GM18499 (cell line): ENCODE data around the gene THBD.
"Not testable (repeated sequence)": the region's sequence is repeated elsewhere in the genome, so short reads cannot be mapped to it uniquely, and the experiment has no call there.

Source experiments
- ATAC-seq: cut with Tn5 transposase; IDR thresholded peaks from one replicate; pipeline ENCODE4 v1.9.1; 2021; ENCODE audit warnings: moderate number of reproducible peaks; ENCODE audit not compliant: insufficient read depth, unreplicated experiment

Gene THBD

DNA sequence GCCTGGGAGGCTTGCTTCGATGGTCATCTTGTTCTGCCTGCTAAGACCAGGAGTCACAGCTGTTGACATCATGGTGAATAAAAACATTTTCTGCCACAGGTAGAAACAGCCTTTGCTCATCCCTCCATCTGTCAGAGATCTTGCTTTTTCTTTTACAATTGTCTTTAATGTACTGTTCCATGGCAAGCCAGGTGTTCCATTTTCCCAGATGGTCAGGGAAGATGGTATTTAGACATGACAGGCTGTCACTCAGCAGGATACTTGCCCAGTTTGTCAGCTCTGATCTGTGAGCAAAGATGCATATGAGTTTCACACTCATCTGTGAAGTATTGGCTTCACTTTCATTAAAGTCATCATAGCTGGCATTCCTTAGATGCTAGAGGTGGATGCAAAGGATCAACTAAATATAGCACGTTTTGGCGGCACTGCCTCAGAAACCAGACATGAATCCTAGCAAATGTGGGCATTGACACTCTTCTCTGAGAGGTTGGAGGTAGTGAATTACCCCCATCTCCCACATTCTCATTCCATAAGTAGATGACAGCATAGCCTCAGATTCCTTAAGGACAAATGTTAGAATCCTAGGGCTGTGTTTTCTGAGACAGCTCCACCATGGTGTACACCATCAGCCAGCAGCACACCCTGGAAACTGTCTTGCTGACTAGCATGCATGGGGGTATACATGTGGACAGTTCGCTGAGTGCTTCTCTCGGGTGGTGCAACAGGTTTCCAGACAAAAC, 10.2 kb downstream of the THBD start:
- no peak for ATAC-seq

DNA sequence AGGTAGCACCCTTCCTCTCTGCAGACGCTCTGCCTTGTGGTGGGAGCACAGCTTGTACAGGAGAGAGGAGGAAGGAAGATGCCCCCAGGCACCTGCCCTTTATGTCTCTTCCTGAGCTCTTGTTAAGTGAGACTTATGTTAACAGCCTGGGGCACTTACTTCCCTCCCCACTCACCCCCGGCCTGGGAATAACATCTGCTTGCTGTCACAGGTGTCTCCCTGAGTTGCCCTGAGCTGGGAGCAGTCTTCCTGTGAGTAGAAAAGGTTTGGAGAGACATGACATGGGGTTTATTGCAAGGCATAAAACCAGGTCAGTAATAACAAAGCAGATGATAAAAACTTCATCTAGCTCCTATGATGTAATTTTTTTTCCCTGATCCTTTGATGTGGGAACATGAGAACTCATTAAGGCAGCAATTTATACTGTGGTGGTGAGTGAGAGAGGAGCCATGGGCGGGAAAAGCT, 12.4 kb downstream of the THBD start:
- ATAC-seq = no peak

DNA sequence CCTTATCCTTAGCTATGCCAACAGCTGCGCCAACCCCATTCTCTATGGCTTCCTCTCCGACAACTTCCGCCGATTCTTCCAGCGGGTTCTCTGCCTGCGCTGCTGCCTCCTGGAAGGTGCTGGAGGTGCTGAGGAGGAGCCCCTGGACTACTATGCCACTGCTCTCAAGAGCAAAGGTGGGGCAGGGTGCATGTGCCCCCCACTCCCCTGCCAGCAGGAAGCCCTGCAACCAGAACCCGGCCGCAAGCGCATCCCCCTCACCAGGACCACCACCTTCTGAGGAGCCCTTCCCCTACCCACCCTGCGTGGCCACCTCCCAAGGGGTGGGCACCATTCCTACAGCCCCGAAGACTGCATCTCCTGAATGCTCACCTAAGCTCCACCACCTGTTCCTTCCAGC, 13.1 kb downstream of the THBD start:
- no peak for ATAC-seq

DNA sequence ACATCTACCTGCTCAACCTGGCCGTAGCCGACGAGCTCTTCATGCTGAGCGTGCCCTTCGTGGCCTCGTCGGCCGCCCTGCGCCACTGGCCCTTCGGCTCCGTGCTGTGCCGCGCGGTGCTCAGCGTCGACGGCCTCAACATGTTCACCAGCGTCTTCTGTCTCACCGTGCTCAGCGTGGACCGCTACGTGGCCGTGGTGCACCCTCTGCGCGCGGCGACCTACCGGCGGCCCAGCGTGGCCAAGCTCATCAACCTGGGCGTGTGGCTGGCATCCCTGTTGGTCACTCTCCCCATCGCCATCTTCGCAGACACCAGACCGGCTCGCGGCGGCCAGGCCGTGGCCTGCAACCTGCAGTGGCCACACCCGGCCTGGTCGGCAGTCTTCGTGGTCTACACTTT, 13.7 kb downstream of the THBD start:
- ATAC-seq = no peak

DNA sequence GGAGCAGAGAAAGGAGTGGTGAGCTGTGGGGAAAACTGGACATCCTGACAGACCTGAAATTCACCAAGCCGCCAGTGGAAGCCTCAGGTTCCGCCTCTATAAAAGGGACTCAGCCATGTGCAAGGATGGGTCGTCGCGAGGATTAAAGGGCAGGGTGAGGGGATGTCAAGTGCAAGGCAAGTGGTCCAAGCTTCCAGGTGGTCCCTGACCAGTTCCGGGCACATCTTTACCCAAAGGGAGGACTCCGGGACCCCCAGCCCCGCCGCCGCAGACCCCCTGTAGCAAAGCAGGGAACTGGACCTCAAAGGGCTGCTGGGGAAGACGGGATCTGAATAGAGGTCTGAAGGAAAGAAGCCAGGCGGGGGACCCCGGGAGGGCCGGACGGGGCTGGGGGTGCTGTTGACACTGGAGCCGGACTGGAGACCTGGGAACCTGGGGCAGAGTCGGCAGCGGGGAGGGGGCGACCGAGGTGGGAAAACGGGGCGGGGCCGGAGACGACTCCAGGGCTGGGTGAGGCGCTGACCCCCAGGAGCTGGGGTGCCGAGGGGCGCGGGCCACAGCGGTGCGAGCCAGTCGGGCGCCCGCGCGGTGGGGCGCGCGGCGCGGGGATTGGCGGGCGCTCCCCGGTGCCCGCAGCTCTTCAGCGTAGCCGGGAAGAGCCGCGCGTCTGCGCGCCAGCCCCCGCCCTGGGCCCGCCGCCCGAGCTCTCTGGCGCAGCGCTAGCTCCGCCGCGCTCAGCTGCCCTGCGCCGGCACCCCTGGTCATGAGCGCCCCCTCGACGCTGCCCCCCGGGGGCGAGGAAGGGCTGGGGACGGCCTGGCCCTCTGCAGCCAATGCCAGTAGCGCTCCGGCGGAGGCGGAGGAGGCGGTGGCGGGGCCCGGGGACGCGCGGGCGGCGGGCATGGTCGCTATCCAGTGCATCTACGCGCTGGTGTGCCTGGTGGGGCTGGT, 14.5 kb downstream of the THBD start, which contains the start of gene SSTR4:
Gene SSTR4, plus strand, starts transcription at position 592 of the 951 bp plus-strand sequence. Its CDS starts 172 bp downstream, at position 764.
- no peak for ATAC-seq

DNA sequence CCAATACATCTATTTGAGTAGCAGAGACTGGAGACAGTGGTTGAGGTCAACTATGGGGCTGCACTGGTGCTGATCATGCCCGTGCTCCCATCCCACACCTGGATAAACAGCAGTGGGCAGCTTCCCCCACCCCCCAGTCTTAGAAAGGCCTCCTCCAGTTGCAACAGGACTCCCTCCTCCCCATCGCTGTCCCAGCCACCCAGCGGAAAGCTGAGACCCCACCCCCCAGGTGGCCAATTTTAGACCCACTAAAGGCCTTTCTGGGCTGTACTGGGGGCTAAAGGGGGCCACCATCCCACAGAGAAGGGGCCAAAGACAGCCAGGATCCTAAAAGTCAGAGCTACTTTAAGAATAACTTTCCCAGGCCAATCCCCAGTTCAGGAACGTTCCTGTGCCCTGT, 15.6 kb downstream of the THBD start:
- no peak for ATAC-seq

DNA sequence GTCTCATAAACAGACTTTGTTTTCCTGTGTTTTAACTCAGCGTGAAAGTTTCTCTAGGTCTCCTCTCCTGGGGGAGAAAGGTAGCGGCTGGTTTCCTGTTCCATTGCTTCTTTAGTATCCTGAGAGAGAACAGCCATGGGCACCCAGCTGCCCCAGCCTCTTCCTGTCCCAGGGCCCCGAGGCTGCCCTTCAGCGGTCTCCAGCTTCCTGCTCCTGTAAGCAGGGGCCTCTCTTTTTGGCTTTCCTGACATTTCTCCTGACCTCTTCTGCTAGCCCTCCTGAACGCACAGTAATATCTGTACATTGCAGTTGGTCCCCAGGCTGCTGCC, 16.8 kb downstream of the THBD start:
- no peak for ATAC-seq

DNA sequence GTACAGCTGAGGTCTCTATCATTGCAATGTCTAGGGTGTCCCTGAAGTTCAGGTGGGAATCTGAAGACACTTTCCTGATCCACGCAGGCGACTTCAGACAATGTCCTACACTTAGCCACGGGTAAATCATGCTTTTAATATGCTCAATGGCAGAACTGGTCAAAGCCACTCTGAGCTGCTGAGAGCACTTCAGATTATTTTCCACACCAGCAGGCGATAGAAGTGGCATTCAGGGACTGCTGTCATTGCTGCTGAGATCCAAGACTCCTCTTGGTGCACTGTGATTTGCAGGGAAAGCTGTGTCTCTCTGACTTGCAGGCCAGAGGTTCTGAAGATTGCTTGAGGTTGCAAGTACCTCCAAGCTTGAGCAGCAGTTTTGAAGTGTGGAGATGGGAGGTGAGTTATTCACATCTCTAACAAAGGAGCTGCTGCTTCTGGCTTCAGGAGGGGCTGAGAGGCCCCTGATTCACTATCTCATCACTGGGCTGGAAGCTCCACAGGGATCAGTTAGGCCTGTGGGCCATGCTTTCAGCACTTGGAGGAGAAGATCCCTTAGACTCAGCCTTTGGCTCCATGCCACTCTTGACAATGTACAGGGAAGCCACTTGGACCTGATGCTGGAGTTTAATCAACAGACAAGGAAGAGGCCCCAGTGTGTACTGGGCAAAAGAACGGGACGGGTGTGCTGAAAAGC, 17.3 kb downstream of the THBD start:
- ATAC-seq = no peak

DNA sequence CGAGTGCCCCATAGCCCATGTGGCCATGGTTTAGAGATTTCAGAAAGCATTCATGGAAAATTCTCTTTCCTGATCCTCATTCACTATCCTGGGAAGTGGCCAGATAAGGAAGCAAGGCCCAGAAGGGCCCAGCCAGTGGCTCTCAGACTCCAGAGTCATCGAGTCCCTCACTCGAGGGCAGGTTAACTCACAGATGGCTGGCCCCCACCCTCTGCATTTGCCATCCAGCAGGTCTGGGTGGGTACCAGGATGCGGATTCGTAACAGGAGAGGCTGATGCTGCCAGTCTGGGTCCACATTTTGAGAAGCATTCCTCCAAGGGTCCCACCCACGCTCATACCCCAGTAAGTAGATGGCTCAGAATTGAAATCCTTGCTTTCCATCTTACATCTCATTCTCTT, 18.1 kb downstream of the THBD start:
- no peak for ATAC-seq

DNA sequence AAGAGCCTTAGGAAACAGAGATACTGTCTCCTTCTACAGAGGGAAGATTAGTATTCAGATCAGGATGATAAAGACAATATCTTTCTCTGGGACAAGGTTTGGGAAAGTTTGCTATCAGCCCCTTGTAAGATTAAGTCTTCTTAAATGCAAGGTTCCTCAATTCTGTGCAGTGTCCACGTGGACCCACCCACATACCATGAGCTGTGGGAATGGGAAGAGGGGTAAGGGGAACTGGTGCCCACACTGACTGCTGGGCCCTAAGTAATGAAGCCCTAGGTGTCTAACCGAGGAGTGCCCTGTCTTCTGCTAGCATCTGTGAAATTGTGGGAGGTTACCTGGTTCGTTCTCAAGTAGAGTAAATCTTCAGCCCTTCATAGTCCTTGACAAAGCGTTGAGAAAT, 20.1 kb downstream of the THBD start:
- no peak for ATAC-seq

DNA sequence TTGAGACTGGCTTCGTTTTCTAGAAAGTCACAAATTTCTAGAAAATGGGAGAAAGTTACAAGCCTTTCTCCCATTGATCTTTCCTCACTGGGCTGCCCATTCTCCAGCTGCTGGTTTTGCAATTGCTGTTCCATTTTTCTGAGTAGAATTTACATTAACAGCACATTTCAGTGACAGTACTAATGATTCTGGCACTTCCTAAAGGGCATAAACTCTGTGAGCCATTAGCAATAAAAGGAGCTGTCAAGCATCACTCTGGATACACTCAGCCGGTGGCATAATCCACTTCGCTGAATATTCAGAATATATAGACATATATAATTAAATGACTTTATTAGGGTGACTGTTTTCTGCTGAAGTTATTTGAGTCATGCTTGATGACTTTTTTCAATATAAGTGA, 21.1 kb downstream of the THBD start:
- ATAC-seq = no peak

DNA sequence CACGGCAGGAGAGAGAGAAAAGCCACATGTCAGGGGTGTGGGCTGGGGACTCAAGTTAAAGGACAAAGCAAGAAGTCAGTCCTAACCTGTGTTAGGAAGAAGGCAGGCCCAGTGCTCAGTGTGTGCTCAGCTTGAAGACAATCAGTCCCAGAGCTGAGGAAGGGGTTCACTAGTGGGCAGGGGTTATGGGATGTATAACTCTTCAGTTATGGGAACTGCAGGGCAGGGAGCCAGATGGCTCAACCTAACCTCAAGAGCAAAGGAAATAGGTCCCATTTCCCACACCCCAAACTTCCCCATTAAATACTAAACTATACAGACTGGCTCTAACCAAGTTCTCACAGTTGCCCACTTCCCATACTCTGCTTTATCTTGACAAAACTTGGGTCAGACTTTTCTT, 21.8 kb downstream of the THBD start:
- ATAC-seq = no peak

DNA sequence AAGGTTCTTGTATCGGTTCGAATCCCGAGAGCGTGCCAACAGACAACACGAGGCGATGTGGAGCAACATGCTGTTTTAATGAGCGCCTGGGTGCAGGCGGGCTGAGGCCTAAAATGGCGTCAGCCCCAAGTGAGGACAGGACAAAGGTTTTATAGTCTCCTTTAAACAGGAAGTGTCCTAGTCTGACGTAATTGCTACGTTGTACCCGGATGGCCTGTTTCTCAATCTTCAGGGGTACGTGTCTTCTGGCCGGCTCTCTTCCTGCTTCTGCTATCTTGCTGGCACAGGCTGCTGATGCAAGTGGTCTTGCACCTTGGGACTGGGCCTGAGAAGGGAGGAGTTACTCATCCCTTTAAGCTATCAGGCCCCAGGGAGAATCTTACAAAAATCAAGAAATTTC, 24.0 kb downstream of the THBD start:
- ATAC-seq = not testable (repeated sequence)

DNA sequence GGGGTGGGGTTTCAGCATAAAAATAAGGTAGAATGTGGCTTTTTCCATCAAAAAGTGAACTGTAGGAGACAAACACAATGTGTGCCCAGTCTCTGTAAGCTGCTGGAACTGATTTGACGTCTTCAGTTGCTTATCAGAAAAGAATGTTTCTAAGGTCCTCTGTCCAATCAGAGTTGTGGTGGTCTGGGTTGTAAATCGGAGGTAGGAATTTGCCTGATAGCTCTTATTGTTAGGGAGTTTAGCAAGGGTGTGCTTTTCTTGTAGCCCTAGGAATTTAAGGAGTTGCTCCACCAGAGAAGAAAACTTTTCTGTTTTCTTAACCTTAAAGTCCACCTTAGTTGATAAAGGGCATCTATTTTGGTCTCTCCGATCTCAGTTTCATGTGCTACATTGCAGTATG, 24.8 kb downstream of the THBD start:
- ATAC-seq = no peak

DNA sequence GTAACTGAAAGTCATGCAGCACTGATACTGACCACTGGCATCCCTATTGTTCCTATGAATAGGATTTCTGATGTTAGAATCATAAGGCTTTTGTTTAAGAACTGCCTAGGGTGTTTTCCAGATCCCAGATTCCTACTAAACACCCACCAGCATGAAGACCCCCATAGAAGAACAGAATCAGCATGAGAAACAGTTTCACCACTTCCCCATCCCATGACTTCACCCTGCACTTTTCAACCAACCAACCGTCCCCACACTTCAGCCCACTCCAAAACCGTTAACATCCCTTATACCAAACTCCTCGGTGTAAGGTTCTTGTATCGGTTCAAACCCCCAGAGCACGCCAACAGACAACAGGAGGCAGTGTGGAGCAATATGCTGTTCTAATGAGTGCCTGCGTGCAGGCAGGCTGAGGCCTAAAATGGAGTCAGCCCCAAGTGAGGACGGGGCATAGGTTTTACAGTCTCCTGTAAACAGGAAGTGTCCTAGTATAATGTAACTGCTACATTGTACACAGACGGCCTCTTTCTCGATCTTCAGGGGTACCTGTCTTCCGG, 25.8 kb downstream of the THBD start:
- no peak for ATAC-seq

DNA sequence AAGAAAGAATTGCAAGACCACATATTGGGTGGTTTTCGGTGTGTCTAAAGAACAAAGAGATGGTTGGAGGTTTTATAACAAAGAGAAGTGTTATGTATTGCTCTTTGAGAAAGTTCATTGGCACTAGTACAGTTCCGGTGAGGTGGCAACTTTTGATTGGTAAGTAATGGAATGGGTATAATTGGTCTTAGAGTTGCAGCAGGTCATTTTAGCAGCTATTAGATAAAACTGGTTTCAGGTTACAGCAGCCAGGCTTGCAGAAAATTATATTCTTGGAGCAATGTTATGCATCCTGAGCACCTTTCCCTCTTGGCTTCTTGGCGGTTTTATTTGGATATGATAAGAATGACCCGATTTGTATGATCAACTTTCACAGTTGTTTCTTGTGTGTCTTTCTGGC, 26.6 kb downstream of the THBD start:
- ATAC-seq = no peak

DNA sequence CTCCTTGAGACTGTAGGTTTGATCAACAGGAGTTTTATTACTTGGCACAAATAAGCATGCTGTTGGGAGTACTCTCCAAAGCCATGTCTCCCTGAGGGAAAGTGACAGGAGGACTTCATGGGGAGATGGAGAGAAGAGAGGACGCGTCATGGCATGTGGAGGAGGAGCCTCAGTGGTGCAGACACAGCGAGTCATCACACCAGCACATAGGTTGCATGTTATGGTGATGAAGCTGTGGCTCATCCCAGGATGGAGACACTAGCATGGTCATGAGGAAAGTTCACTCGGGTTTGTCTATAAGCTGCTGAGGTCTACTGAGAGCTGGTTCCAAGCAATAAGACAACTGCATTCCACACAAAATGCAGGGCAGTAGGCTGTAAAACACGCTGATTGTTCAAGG, 27.5 kb downstream of the THBD start:
- ATAC-seq = no peak

DNA sequence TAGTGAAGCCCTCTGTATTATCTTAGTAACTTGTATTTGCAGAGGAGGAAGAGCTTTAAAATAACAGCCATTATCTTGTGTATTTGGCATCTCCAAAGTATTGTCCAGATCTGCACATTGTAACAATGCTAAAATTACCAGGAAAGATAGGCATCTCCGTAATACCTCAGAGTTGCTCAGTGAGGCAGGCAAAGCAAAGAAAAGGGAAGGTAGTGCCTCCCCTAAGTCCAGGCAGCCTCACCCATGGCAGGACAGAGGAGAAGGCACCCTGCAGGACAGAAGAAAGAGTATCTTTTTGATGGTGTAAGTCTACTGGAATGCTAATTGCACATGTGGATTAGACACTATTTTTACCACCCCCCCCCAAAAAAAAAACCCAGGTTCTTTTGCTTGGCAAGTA, 27.9 kb downstream of the THBD start:
- ATAC-seq = no peak

DNA sequence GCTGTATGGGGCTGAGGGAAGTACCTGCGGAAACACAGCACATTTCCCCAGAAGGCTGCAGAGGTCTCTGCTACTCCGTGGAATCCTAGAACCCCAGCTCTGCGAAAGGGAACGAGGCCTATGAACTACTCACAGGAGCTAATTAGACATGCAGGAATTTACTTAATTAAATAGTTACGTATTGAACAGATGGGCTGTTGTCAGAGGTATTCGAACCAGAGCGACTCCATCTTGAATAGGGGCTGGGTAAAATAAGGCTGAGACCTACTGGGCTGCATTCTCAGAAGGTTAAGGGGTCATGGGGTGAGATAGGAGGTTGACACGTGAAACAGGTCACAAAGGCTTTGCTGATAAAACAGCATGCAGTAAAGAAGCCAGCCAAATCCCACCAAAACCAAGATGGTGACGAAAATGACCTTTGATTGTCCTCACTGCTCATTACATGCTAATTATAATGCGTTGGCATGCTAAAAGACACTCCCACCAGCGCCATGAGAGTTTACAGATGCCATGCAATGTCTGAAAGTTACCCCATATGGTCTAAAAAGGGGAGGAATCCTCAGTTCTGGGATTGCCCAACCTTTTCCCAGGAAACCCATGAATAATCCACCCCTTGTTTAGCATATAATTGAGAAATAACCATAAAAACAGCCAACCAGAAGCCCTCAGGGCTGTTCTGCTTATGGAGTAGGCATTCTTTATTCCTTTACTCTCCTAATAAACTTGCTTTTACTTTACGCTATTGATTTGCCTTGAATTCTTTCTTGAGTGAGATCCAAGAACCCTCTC, 29.0 kb downstream of the THBD start:
- no peak for ATAC-seq

DNA sequence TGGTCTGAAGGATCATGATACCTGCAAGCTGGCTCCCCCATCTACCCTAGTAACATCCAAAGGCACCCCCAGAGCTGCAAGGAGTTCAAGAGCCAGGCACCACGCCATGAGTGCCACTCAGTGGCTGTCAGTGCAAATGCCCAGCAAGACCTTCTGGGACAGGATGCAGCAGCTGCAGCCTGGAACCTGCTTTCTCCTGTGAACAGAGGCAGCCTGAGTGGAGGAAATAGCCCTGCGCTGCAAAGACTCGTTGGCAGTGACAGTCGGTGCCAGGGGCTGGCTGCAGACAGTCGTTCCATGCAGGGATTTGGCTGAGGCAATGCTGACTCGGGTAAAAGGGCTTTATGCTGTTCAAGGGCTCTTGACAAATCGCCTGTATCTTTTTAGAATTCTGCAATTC, 30.1 kb downstream of the THBD start:
- ATAC-seq = no peak
